Mesendoderm (in vitro differentiated cells): ENCODE results near the gene CFAP46.

Experiments
- DNase-seq: peaks from one replicate; pipeline ENCODE4 v3.0.0; 2013
- H2AK5ac ChIP-seq: 2 replicates; pipeline ENCODE4 v1.6.1; 2013; ENCODE audit warnings: low read length, inconsistent platforms
- H2BK120ac ChIP-seq: 2 replicates; pipeline ENCODE4 v1.6.1; 2013; ENCODE audit warnings: low read depth, mild to moderate bottlenecking, low read length, moderate library complexity, mixed read lengths
- H2BK15ac ChIP-seq: replicated peaks from 2 replicates; pipeline ENCODE4 v1.6.1; 2013; ENCODE audit warnings: low read depth, mild to moderate bottlenecking, moderate library complexity
- H2BK5ac ChIP-seq: 2 replicates; pipeline ENCODE4 v1.6.1; 2013; ENCODE audit warnings: low read length, inconsistent platforms
- H3K18ac ChIP-seq: 2 replicates; pipeline ENCODE4 v1.6.1; 2013; ENCODE audit warnings: mild to moderate bottlenecking, low read length, mixed read lengths
- H3K23ac ChIP-seq: one replicate; pipeline ENCODE4 v1.6.1; 2013; ENCODE audit warnings: low read length
- H3K27ac ChIP-seq: 2 replicates; pipeline ENCODE4 v1.5.1; 2013; ENCODE audit warnings: low read depth, mild to moderate bottlenecking, inconsistent platforms, low read length, moderate library complexity
- H3K27me3 ChIP-seq: 2 replicates; pipeline ENCODE4 v1.6.1; 2013; ENCODE audit warnings: low read length, control low read depth, mild to moderate bottlenecking, inconsistent platforms; ENCODE audit not compliant: insufficient read depth, poor library complexity
- H3K36me3 ChIP-seq: 2 replicates; pipeline ENCODE4 v1.6.1; 2013; ENCODE audit warnings: low read length, inconsistent platforms; ENCODE audit not compliant: control insufficient read depth, insufficient read depth
- H3K4ac ChIP-seq: one replicate; pipeline ENCODE4 v1.6.1; 2013; ENCODE audit warnings: low read depth, mild to moderate bottlenecking, low read length, moderate library complexity
- H3K4me1 ChIP-seq: 2 replicates; pipeline ENCODE4 v1.6.1; 2013; ENCODE audit warnings: low read depth, low read length, inconsistent platforms; ENCODE audit not compliant: control insufficient read depth
- H3K4me2 ChIP-seq: 2 replicates; pipeline ENCODE4 v1.6.1; 2013; ENCODE audit warnings: low read length
- H3K4me3 ChIP-seq: 2 replicates; pipeline ENCODE4 v1.5.1; 2013; ENCODE audit warnings: mild to moderate bottlenecking, low read length
- H3K56ac ChIP-seq: one replicate; pipeline ENCODE4 v1.6.1; 2013; ENCODE audit warnings: low read length
- H3K79me1 ChIP-seq: 2 replicates; pipeline ENCODE4 v1.6.1; 2013; ENCODE audit warnings: low read length, inconsistent platforms
- H3K79me2 ChIP-seq: 2 replicates; pipeline ENCODE4 v1.6.1; 2013; ENCODE audit warnings: mild to moderate bottlenecking, low read length; ENCODE audit not compliant: control insufficient read depth, insufficient read depth
- H3K9ac ChIP-seq: 2 replicates; pipeline ENCODE4 v1.6.1; 2013; ENCODE audit warnings: low read length, inconsistent platforms
- H4K5ac ChIP-seq: one replicate; pipeline ENCODE4 v1.6.1; 2013; ENCODE audit warnings: low read length
- H4K8ac ChIP-seq: one replicate; pipeline ENCODE4 v1.6.1; 2013; ENCODE audit warnings: low read depth, mild to moderate bottlenecking, control low read depth, low read length, moderate library complexity
- WGBS: extraction: QIAGEN DNeasy Blood & Tissue Kit; methylation state at CpG from one replicate; pipeline ENCODE4 v1.1.7; 2013; ENCODE audit warnings: low lambda C conversion rate, missing lambda C conversion rate; ENCODE audit not compliant: insufficient coverage; ENCODE audit errors: extremely low coverage; 5-methylcytosine and 5-hydroxymethylcytosine counted together

CFAP46 gene

DNA sequence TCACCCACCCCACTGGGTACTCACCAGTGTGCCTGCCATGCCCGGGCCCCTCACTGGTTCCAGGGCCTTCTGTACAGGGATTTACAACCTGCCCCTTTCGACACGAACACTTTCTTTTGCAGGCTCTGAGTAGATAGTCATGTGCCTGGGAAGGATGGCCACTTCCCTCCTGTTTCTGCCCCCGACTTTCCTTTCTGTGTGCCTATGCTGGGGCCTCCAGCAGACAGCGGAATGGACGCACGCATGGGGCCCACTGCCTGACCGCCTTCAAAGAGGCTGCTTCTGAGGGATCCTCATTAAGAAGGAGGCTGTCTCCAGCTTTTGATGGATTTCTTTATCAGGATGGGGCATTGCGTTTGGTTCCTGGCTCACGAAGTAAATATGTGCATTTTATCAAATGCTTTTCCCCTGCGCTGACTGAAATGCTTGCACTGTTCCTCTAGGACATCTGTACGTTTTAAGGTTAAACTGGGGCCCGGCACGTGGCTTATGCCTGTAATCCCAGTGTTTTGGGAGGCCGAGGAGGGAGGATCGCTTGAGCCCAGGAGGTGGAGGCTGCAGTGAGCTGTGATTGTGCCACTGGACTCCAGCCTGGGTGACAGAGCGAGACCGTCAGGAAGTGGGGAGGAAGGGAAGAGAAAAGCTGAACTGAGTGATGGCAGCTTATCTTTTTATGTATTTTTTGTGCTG lies 127.1 kb downstream of the CFAP46 start:
- no peak overlapping the region for H4K5ac ChIP-seq
- no peak overlapping the region for H3K4me3 ChIP-seq
- no peaks in the 10 kb centered on the region for H3K79me1 ChIP-seq
- no peak overlapping the region for H2BK15ac ChIP-seq
- H3K27me3 ChIP-seq = no peaks in the 10 kb centered on the region
- H3K4ac ChIP-seq = no peak overlapping the region
- H3K9ac ChIP-seq = no peak overlapping the region
- H3K27ac ChIP-seq = no peak overlapping the region
- no peak overlapping the region for H2BK120ac ChIP-seq
- no peak for DNase-seq
- WGBS = no CpG with 5 or more reads among the region's 18 CpGs
- H4K8ac ChIP-seq = no peak overlapping the region
- H3K4me2 ChIP-seq = no peak overlapping the region
- no peak overlapping the region for H3K18ac ChIP-seq
- H2BK5ac ChIP-seq = no peak overlapping the region
- H3K4me1 ChIP-seq = no peaks in the 10 kb centered on the region
- H2AK5ac ChIP-seq = no peak overlapping the region
- H3K23ac ChIP-seq = no peak overlapping the region
- H3K36me3 ChIP-seq = no peaks in the 10 kb centered on the region
- H3K56ac ChIP-seq = no peak overlapping the region
- no peaks in the 10 kb centered on the region for H3K79me2 ChIP-seq

DNA sequence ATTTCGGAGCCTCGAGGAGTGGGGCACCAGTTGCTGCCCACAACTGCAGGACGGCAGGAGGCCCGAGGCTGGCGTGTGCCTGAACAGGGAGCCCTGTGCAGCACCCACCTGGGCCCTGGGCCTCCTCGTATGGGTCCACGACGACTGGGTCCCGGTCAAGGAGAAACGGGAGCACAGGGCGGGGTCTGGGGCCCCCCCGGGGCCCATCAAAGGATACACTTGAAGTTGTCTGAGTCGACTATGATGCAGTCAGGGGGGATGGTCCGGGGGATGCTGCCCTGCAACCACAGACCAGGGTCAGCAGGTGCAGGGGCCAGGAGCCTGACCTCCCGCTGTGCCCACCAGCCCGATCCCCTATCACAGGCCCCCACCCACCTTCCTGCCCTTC lies 127.9 kb downstream of the CFAP46 start:
- Histone ChIP-seq H3K79me1 (no peaks in the 10 kb centered on the region), H3K9ac (no peak overlapping the region), H3K79me2 (no peaks in the 10 kb centered on the region), H2BK15ac (no peak overlapping the region), H3K23ac (no peak overlapping the region), H3K4me1 (no peaks in the 10 kb centered on the region), H3K36me3 (no peaks in the 10 kb centered on the region), H3K27ac (no peak overlapping the region), H2AK5ac (no peak overlapping the region), H2BK120ac (no peak overlapping the region), H3K18ac (no peak overlapping the region), H3K4ac (no peak overlapping the region), H3K4me3 (no peak overlapping the region), H3K56ac (no peak overlapping the region), H4K8ac (no peak overlapping the region), H3K4me2 (no peak overlapping the region), H3K27me3 (no peaks in the 10 kb centered on the region), H4K5ac (no peak overlapping the region), H2BK5ac (no peak overlapping the region)
- no CpG with 5 or more reads among the region's 16 CpGs for WGBS
- DNase-seq = no peak

DNA sequence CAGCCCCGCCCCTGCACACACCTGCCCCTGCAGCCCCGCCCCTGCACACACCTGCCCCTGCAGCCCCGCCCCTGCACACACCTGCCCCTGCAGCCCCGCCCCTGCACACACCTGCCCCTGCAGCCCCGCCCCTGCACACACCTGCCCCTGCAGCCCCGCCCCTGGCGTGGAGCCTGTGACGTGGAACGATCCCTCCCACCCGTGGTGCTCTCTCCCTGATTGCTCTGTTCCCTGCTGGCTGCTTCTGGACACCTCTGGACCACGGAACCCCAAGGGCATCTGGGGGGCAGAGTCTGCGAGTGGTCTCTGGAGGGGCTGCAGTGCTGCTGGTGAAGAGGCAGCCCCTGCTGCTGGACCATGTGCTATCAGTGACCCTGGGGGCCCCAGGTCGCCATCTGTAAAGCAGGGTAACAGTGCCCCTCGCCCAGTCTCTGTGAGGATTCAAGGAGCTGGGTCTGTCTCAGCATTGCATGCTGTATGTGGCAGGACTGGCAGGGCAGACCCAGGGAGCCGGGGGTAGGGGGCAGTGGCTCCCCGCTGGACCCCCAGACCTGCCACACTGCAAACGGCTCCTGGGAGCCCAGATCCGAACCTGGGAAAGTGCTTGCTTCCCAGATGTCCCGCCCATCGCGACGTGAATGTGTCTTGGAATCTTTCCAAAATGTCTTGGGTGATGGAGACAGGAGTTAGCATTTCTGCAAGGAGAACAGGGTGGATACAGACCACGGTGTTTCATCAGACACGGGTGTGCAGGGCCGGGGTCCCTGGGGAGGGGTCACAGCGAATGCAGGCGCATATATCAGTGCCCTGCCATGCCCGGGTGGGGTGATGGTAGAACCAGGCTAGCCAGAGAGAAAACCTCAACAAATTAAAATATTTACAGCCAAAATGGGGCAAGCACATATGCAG lies 128.6 kb downstream of the CFAP46 start:
- H3K18ac ChIP-seq = no peak overlapping the region
- H3K4ac ChIP-seq = no peak overlapping the region
- no peak overlapping the region for H3K4me3 ChIP-seq
- H4K8ac ChIP-seq = no peak overlapping the region
- no peaks in the 10 kb centered on the region for H3K27me3 ChIP-seq
- H3K23ac ChIP-seq = no peak overlapping the region
- no peak overlapping the region for H2AK5ac ChIP-seq
- no peak overlapping the region for H2BK120ac ChIP-seq
- DNase-seq = no peak
- no peaks in the 10 kb centered on the region for H3K36me3 ChIP-seq
- H2BK15ac ChIP-seq = no peak overlapping the region
- no peaks in the 10 kb centered on the region for H3K4me1 ChIP-seq
- no peak overlapping the region for H3K27ac ChIP-seq
- H2BK5ac ChIP-seq = no peak overlapping the region
- no peaks in the 10 kb centered on the region for H3K79me2 ChIP-seq
- no peak overlapping the region for H3K9ac ChIP-seq
- no peaks in the 10 kb centered on the region for H3K79me1 ChIP-seq
- no peak overlapping the region for H3K4me2 ChIP-seq
- no peak overlapping the region for H3K56ac ChIP-seq
- H4K5ac ChIP-seq = no peak overlapping the region
- WGBS = no CpG with 5 or more reads among the region's 28 CpGs

DNA sequence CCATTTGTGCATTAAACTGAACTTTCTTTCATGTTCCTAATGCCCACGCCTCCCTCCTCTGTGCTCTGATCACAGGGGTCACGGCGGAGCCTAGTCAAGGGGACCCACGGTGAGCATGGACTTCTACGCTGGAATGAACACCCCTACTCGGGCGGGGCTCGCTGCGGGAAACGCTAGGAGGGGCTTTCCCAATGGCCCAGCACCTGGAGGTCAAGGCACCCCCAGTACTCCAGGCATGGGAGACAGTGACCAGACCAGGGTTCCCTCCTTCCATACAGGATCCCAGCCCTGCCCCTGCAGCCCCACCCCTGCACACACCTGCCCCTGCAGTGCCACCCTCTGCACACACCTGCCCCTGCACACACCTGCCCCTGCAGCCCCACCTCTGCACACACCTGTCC lies 129.4 kb downstream of the CFAP46 start:
- WGBS = no CpG with 5 or more reads among the region's 10 CpGs

DNA sequence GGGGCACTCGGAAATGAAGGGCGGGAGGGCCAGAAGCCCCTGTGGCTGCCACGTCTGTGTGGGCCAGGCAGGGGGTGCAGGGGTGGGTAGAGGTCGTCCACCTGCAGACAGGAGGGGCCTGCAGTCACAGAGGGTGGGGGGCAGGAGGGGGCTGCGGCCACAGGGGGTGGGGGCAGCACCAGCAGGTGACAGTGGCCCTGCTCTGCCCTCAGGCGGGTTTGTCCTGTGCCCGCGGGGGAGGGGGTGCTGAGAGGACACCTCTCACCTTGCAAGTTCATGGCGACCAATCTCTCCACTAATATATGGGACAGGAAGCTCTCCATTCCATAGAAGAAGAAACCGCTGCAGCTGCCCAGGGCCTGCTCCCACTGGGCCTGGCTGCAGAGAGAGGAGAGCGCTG lies 129.8 kb downstream of the CFAP46 start:
- Histone ChIP-seq H3K4me2 (no peak overlapping the region), H2BK15ac (no peak overlapping the region), H3K18ac (no peak overlapping the region), H3K27me3 (no peaks in the 10 kb centered on the region), H2BK120ac (no peak overlapping the region), H3K23ac (no peak overlapping the region), H2AK5ac (no peak overlapping the region), H3K4ac (no peak overlapping the region), H3K36me3 (no peaks in the 10 kb centered on the region), H3K79me1 (no peaks in the 10 kb centered on the region), H4K5ac (no peak overlapping the region), H3K4me1 (no peaks in the 10 kb centered on the region), H3K4me3 (no peak overlapping the region), H3K56ac (no peak overlapping the region), H3K9ac (no peak overlapping the region), H4K8ac (no peak overlapping the region), H3K79me2 (no peaks in the 10 kb centered on the region), H2BK5ac (no peak overlapping the region), H3K27ac (no peak overlapping the region)
- DNase-seq = no peak
- no CpG with 5 or more reads among the region's 11 CpGs for WGBS

More for the DNA sequence above, 129.4 kb downstream of the CFAP46 start:
- Histone ChIP-seq H3K18ac (no peak overlapping the region), H4K8ac (no peak overlapping the region), H4K5ac (no peak overlapping the region), H3K27ac (no peak overlapping the region), H3K79me1 (no peaks in the 10 kb centered on the region), H3K4me3 (no peak overlapping the region), H3K56ac (no peak overlapping the region), H3K4ac (no peak overlapping the region), H3K79me2 (no peaks in the 10 kb centered on the region), H3K36me3 (no peaks in the 10 kb centered on the region), H2BK120ac (no peak overlapping the region), H2BK5ac (no peak overlapping the region), H2BK15ac (no peak overlapping the region), H3K27me3 (no peaks in the 10 kb centered on the region), H2AK5ac (no peak overlapping the region), H3K4me1 (no peaks in the 10 kb centered on the region), H3K23ac (no peak overlapping the region), H3K9ac (no peak overlapping the region), H3K4me2 (no peak overlapping the region)
- no peak for DNase-seq
